IPS-18c (cell line): ENCODE measurements around the gene SRSF8.

ENCODE experiments used
- H3K4me3 ChIP-seq: 2 replicates; pipeline ENCODE4 v1.7.0; 2013; ENCODE audit warnings: low read depth, mild to moderate bottlenecking, low read length, moderate library complexity; ENCODE audit not compliant: insufficient read depth
- H3K9me3 ChIP-seq: one replicate; pipeline ENCODE4 v1.6.1; 2013; ENCODE audit warnings: mild to moderate bottlenecking, low read length, moderate library complexity; ENCODE audit not compliant: control insufficient read depth, insufficient read depth

Gene SRSF8

DNA sequence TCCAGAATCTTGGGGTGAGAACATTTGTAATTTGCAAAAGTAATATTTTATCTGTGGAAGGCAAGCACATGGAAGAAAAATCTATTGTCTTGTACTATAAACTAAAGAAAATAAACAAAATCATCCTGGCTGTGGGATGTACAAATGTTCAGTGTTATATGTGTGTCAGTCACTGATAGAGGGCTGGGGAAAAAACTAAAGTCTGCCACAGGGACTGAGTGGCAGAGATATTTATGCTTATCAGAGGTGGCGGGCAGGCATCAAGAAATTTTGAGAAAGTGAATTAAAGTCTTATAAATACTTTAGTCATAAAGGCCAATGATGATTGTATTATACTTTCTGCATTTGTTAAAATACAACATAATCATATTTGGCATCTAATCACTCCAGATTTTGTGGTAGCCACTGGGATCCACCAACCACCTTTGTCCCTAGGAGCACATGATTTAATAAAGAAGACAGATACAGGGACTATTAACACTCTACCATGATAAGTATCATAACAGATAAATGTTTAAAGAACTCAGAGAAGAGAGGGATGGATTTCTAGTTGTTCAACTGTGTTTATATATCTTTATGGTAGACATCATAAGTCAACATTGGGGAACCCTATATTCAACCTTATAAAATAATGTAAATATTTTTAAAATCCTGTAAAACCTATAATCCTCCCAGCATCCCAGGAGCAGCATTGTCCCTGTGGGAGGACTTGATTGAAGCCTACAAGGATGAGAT is 20.3 kb downstream of the SRSF8 start:
- Histone ChIP-seq H3K9me3 (no peaks in the 10 kb centered on the region), H3K4me3 (no peak overlapping the region)

DNA sequence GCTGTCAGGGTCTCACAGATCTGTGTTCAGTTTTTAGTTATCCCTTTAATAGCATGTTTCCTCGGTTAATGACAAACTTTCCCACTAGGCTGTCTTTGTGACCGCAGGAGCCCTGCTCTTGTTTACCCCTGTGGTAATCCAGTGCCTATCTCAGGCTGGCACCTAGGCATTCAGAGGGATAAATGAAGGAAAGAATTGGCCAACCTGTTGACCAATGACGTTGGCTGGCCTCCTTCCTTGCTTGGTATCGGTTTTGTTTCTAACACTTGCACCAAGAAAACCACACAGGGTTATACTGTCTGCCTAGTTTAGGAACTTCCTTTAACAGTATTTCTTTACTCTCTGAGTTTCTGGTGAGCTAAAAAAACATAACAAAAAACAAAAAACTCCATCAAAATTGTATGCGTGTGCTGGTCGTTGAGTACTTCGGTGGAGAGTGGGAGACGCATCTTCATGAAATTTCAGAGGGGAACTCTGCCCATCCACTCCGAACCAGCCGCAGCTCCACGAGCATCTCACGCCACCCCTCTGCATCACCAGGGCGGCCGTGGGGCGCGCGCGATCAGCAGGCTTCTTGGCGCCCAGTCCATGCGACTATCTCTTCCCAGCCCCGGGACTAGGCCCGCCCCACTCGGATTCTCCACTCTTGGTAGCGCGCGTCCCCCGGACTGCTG is 22.4 kb downstream of the SRSF8 start:
- H3K4me3 ChIP-seq = peak overlapping the region; percentile 79
- no peaks in the 10 kb centered on the region for H3K9me3 ChIP-seq

DNA sequence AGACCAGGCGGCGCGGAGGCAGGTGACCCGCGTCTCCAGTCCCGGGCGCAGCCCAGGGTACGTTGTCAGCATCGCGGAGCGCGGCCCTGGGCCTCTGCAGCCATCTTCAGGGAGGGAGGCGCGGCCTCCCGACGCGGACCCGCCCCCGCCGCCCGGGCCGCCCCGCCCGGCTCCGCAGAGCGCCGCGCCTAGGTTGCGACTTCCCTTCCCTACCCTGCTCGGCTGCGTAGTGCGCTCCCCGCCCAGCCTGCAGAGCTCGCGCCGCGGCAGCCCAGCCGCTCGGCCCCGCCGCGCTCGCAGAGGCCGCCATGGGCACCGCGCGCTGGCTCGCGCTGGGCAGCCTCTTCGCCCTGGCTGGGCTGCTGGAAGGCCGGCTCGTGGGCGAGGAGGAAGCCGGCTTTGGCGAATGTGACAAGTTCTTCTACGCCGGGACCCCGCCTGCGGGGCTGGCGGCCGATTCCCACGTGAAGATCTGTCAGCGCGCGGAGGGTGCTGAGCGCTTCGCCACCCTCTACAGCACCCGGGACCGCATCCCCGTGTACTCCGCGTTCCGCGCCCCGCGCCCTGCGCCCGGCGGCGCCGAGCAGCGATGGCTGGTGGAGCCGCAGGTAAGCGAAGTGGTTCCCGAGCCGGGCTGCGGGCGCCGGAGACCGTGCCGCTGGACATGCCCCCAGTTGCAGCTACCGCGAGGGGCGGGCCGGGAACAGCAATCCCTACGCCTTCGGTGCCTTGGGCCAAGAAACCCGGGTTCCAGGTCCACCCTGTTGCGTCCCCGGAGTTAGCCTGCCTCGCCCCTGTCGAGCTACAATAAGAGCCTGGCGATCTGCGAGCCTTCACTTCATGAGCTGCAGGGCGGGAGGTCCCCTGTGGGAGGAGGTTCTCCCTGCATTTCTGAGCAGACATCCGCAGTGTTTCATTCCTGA is 23.2 kb downstream of the SRSF8 start, which contains the start of gene ENDOD1:
Gene ENDOD1 (plus strand): TSS at position 227 of the 923 bp plus-strand sequence. CDS start 82 bp downstream, at position 309.
- peak within 1 kb of the TSS; percentile 79 for H3K4me3 ChIP-seq

DNA sequence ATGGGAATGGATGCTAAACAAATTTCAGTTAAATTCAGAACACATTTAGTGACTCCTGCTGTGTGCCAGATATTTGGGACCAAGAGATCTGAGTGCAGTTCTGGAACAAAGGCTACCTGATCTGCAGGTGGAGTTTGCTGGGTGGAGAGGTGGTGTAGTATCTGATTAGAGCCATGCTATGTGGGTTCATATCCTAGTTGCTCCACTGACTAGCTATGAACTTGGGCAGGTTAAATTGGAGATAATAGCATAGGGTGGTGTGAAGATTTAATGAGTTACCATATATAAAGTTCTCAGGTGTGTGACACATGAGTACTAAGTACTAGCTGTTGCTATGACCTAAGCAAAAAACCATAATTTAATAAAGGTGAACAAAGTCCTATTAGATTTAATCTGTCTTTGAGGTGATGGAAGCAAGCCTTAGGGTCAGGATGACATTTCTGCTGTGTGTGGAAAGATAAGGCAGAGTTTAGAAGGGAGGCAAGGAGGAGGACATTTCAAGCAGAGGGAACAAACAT is 25.0 kb downstream of the SRSF8 start:
- Histone ChIP-seq H3K9me3 (no peaks in the 10 kb centered on the region), H3K4me3 (no peak overlapping the region)

More for the DNA sequence above, 23.2 kb downstream of the SRSF8 start, which contains the start of gene ENDOD1:
- no peaks in the 10 kb centered on the region for H3K9me3 ChIP-seq

DNA sequence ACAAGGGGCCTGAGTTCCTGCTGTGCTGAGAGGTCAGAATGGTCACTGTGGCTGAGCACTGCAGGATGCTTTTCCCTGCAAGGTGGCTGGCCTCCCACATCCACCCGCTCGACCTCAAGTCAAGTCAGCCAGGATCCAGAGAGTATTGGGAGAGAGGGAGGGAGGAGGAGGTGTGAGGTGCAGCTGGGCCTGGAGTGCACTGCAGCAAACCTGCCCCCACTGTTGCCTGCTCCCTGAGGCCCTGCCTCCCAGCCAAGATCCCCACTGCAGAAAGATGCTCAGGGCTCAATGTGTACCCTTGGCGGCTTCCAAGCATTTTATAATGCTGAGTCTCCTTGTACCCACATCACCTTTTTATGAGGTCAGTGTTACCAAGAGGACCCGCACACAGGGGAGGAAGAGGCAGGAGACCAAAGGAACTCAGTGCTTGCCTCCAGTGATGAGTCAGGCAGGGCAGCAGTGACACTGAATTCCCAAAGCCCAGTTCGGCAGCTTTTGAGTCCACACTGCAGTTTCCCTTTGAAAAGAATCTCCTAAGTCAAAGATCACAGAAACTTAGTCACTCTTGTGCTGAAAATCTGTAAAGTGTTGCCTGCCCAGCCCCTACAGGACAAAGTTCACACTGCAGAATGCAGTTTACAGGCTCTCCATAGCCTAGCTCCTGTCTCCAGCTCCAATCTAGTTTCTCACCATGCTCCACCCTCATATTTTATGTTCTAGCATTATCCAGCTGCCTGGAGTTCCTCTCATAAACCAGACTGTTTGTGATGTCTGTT is 26.0 kb downstream of the SRSF8 start:
- Histone ChIP-seq H3K9me3 (no peaks in the 10 kb centered on the region), H3K4me3 (no peak overlapping the region)

DNA sequence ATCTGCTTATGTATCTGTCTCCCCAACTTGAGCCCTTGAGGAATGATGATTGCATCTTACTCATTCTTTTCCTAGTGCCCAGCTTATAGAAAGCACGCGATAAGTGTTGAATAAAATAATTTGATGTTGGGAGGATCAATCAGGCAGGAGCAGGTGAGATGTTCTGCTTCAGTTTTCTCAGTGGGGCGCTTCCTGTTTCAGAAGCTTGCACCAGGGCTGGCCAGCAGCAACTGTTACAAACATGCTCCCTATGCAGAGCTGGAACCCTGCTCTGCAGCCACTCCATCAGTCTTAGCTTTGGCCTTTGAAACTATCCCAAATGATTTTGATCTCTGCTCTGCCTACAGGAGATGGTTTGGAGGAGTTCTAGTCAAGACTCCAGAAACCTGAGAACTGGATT is 26.8 kb downstream of the SRSF8 start:
- Histone ChIP-seq H3K9me3 (no peaks in the 10 kb centered on the region), H3K4me3 (no peak overlapping the region)

DNA sequence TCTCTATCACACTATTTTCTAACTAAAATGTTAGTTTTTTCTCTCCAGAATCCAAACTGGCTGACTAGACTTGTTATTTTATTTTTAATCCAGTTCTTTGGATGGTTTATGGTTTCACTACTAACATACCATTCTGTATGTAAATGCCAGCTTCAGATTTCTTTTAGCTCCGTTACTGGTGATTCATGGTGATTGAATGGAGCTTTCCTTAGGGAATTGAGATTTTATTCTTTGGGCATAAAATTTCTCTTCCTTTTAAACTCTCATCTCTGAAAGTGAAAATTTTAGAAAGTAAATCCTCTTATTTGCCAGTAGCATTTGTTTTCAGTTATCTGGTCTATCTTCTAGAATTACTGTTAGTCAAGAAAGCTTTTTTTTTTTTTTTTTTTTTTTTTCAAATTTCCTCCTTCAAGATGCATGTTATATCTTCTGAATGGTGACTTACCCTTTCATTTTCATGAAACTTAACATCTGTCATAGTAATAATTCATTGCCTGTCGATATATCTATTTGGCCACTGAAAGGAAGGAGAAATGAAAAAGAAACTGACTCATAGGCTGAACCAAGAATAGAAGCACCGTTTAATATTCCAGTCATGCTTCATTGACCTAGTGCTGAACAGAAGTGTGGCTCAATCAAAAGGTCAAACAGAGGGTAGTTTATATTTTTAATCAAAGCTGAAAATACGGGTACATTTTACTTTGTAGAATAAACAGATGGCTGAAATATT is 29.3 kb downstream of the SRSF8 start:
- no peak overlapping the region for H3K4me3 ChIP-seq

DNA sequence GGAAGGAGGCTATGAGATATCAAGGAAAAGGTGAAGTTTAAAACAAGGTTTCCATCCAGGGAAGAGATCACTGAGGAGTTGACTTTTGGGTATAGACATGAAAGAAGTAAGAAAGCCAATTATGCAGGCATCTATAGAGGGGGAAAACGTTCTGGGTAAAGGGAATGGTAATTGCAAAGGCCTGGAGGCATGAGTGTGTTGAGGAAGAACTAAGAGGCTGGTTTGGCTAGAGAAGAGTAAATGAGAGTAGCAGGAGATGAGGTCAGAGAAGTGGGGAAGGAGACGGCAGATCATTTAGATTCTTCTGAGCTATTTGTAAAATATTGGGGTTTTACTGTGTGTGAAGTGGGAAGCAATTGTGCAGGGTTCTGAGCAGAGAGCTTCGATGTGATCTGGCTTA is 30.5 kb downstream of the SRSF8 start:
- Histone ChIP-seq H3K4me3 (no peak overlapping the region), H3K9me3 (no peaks in the 10 kb centered on the region)

More for the DNA sequence above, 29.3 kb downstream of the SRSF8 start:
- H3K9me3 ChIP-seq = no peaks in the 10 kb centered on the region

DNA sequence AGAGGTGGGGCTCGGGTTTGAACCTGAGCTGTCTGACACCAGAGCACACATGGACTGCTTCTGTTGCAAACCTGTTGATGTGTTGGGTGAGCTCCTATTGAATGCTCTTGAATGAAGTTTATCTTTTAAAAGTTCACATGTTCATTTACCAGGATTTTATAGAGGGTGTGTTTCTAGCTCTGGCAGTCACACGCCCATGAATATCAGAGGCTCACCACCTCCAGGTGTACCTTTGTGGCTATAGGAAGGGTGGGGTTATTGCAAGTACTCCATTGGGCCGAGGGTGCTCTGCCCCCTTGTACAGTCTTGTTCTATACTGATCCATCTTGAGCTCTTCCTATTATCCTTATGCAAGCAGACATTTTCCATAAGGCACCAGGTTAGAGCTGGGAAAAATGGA is 32.1 kb downstream of the SRSF8 start:
- Histone ChIP-seq H3K9me3 (no peaks in the 10 kb centered on the region), H3K4me3 (no peak overlapping the region)

DNA sequence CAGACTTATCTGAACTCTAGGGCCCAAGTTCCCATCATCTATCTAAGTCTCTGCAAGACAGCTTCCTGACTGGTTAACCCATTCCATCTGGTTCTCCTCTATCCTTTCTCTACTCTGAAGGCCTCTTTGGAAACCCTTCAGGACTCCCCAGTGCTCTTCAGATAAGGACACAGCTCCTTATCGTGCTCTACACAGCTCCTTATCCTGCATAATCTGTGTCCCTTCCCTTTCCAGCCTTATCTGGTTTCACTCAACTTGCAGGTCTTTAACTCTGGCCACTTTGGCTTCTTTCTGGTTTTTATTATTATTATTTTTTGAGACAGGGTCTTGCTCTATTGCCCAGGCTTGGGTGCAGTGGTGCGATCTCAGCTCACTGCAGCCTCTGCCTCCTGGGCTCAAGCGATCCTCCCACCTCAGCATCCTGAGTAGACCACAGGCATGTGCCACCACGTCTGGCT is 33.5 kb downstream of the SRSF8 start:
- no peaks in the 10 kb centered on the region for H3K9me3 ChIP-seq

DNA sequence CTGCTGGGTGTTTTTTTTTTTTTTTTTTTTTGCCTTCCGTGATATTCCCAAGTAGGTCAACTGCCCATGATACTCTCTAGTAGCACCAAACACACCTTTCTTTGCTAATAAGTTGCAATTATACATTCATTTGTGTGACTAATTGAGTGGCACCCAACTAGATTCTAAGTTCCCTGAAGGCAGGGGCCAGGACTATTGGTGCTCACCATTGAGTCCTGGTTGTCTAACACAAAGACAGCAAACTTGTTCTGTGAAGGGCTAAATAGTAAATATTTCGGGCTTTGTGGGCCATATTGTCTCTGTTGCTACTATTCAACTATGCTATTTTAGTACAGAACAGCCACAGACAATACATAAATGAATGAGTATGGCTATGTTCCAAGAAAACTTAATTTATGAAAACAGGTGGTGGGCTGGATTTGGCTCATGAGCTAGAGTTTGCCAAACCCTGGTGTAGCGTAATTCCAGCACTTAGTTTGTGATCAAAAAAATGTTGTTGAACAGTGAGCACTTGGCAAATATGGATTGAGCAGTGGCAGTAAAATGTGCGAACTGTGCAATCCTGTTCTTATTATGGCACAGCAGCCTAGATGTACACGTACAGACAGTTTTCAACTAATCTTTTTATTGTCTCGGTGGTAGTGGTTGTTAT is 34.3 kb downstream of the SRSF8 start:
- H3K4me3 ChIP-seq = no peak overlapping the region
- no peaks in the 10 kb centered on the region for H3K9me3 ChIP-seq

More for the DNA sequence above, 33.5 kb downstream of the SRSF8 start:
- no peak overlapping the region for H3K4me3 ChIP-seq

DNA sequence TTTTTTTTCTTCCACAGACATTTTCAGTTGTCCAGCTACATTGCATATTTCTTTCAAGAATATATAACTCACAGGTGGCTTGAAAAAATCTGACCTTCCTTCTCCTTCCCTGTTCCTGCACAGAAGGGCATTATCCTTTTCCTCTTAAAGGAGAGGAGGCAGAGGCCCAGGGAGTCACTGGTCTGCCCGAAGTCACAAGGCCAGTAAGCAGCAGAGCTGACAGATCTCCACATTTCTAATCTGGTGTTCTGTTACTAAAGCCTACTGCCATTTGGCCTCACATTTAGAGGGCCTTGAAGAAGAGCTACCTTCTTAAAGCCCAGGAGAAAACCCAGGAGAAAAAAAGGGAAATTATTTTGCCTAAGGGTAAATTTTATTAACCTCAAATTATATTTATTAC is 35.2 kb downstream of the SRSF8 start:
- no peaks in the 10 kb centered on the region for H3K9me3 ChIP-seq
- no peak overlapping the region for H3K4me3 ChIP-seq

DNA sequence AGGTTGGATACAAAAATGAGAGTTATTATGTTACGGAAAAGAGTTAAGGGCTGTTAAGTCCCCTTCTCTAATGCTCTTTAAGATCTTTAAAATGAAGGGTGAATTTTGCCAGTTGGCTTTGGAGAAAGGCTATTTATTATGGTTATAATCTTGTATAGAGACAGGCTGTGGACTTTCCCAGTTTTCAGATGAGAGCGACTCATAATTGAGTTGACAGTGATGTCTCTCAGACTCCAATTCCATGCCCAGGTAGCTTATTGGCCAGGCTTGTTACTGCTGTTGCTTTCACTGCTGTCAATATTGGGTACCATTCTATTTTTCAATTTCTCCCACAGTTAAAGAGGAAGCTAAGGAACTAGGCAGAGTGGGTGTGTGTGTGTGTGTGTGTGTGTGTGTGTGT is 36.0 kb downstream of the SRSF8 start:
- Histone ChIP-seq H3K4me3 (no peak overlapping the region), H3K9me3 (no peaks in the 10 kb centered on the region)

DNA sequence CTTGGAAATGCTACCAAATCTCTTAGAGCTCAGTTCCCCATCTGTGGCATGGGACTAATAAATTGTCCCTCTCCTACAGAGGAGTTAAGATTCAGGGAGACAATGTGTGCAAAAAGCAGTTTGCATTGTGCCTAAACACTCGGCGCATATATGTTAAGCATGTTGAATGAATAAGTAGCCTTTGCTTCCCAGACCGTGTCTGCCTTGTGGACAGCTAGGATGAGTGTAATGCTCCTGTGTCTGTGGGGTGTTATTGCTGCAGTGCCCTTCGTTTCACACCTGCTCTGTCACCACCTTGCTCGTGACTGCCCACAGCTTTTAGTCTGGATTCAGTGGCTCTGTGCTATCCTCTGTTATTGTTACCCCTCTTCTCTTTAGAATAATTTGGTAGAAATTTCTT is 37.0 kb downstream of the SRSF8 start:
- Histone ChIP-seq H3K4me3 (no peak overlapping the region), H3K9me3 (no peaks in the 10 kb centered on the region)

DNA sequence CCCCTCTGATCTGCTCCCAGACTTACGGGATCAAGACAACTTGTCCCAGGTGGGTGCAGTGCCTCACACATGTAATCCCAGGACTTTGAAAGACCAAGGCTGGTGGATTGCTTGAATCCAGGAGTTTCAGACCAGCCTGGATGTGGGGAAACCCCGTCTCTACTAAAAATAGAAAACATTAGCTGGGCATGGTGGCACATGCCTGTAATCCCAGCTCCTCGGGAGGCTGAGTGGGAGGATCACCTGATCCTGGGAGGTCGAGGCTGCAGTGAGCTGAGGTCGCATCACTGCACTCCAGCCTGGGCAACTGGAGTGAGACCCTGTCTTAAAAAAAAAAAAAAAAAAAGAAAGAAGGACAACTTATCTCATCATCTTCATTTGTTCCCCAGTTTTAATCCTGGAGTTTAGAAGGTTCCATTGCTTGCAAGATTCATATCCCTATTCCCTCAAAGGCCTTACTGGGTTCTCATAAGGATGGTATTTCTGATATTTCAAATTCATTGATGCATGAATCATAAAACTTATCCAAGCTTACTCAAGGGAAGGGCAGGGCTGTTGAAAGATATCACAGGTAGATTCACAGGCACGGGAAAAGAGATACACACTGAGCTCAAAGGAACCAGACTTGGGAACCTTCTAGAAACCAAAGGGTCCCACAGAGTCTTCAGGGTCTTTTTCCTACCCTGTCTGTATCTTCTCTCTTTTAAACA is 37.6 kb downstream of the SRSF8 start:
- no peaks in the 10 kb centered on the region for H3K9me3 ChIP-seq
- H3K4me3 ChIP-seq = no peak overlapping the region
